HEK293T (cell line): Measurements from ENCODE around the gene COPG2.

Experiments
- ARNT ChIP-seq: fragments of 450-650 bp; IDR thresholded peaks from 2 replicates; pipeline ENCODE4 v1.6.1; 2017; ENCODE audit warnings: mild to moderate bottlenecking
- BHLHE40 ChIP-seq: fragments of 450-650 bp; IDR thresholded peaks from 2 replicates; pipeline ENCODE4 v1.6.1; 2016; ENCODE audit warnings: mild to moderate bottlenecking, moderate library complexity, borderline replicate concordance
- CTBP1 ChIP-seq: fragments of 450-650 bp; IDR thresholded peaks from 2 replicates; pipeline ENCODE4 v1.6.1; 2016; ENCODE audit warnings: borderline replicate concordance
- ELF4 ChIP-seq: fragments of 450-650 bp; IDR thresholded peaks from 2 replicates; pipeline ENCODE4 v1.6.1; 2017; ENCODE audit warnings: antibody characterized with exemption
- FOXA1 ChIP-seq: fragments of 450-650 bp; IDR thresholded peaks from 2 replicates; pipeline ENCODE4 v1.6.1; 2016; ENCODE audit warnings: mild to moderate bottlenecking
- FOXM1 ChIP-seq: fragments of 450-650 bp; IDR thresholded peaks from 2 replicates; pipeline ENCODE4 v1.6.1; 2017; ENCODE audit warnings: mild to moderate bottlenecking, borderline replicate concordance
- SP1 ChIP-seq: fragments of 450-650 bp; IDR thresholded peaks from 2 replicates; pipeline ENCODE4 v1.6.1; 2017
- SUZ12 ChIP-seq: fragments of 450-650 bp; IDR thresholded peaks from 2 replicates; pipeline ENCODE4 v1.6.1; 2016; ENCODE audit warnings: mild to moderate bottlenecking
- TARDBP ChIP-seq: fragments of 450-650 bp; IDR thresholded peaks from 2 replicates; pipeline ENCODE4 v1.6.1; 2016
- ZNF384 ChIP-seq: fragments of 450-650 bp; IDR thresholded peaks from 2 replicates; pipeline ENCODE4 v1.6.1; 2016
- TF ChIP-seq, protein P1 (sequence below): fragments of 450-650 bp; IDR thresholded peaks from 2 replicates; pipeline ENCODE4 v1.6.1; 2016

DNA sequence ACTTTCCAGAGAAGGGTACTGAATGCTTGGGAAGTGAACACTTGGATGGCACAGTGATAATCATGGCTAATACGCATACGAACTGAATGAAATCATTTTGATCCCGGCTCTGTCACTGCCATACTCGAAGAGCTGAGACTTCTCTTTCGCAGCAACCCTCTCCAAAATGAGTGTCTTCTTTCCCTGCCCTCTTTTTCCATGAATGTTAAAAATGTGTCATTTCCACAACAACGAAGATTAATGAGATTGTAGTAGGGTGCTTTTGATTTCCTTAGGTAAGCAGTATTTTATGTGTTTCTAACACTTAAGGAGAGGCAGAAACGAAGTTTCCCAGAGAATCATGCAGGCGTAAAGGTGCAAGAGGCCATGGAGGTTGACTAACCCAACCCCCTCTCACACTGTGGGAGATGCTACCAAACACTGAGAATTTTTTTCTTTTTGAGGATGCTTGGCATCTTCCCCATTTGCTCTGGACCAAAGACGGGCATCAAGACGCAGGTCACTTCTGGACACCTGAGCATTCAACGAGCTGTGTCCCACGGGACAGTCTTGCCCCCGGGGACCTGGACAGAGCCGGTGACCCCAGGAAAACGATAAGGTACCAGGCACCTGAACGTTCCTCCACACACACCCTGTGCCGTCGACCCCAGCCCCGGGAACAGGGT lies 823 bp downstream of the COPG2 start:
- TF ChIP-seq CTBP1 = no peak
- TF ChIP-seq SP1 = no peak
- TF ChIP-seq FOXA1 = no peak
- TF ChIP-seq BHLHE40 = no peak
- TF ChIP-seq, protein P1, sequence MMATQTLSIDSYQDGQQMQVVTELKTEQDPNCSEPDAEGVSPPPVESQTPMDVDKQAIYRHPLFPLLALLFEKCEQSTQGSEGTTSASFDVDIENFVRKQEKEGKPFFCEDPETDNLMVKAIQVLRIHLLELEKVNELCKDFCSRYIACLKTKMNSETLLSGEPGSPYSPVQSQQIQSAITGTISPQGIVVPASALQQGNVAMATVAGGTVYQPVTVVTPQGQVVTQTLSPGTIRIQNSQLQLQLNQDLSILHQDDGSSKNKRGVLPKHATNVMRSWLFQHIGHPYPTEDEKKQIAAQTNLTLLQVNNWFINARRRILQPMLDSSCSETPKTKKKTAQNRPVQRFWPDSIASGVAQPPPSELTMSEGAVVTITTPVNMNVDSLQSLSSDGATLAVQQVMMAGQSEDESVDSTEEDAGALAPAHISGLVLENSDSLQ = no peak
- no peak for TF ChIP-seq ZNF384
- no peak for TF ChIP-seq TARDBP
- no peak for TF ChIP-seq SUZ12
- TF ChIP-seq ELF4 = no peak
- no peak for TF ChIP-seq FOXM1
- no peak for TF ChIP-seq ARNT
